ENCODE data around the gene OR2B3. TPM values are rescaled to one million over a fixed set of nuclear protein-coding genes. Genes with fewer than 3 reads are reported as not detected.

Gene OR2B3
- total RNA-seq, 1 donor from 2014 or later, result not detected

GRCh38 chr6:29107758-29108157 lies 20.6 kb upstream of the OR2B3 start, which contains the start of gene OR2J3:
TSS of gene OR2J3 (plus strand) at chr6:29108058. CDS start at chr6:29111891, 3,833 bp downstream.
- no peaks in the 10 kb centered on the region for H3K4me1 Mint-ChIP-seq (ENCODE audit: low read depth)
- no peaks in the 10 kb centered on the region for H3K36me3 Mint-ChIP-seq (ENCODE audit: low read depth)
- H3K4me3 Mint-ChIP-seq (ENCODE audit: unreplicated experiment), result no peak within 1 kb of the TSS
- DNase-seq (ENCODE audit: low spot score), result no peak
- no peak for TF ChIP-seq CTCF (IDR thresholded peaks at IDR 0.05)
- H3K9me3 Mint-ChIP-seq (ENCODE audit: low read depth), result peaks cover 4% of the 10 kb centered on the region
- H3K27me3 Mint-ChIP-seq (ENCODE audit: low read depth), result peaks cover 14% of the 10 kb centered on the region
- H3K27ac Mint-ChIP-seq (ENCODE audit: unreplicated experiment), result no peak within 1 kb of the TSS

GRCh38 chr6:29099190-29099589 lies 12.1 kb upstream of the OR2B3 start, which contains the start of gene OR2J1:
TSS of gene OR2J1 (plus strand) at chr6:29099490. CDS start at chr6:29100943, 1,453 bp downstream.
- Mint-ChIP-seq H3K9me3 (ENCODE audit: low read depth) (peaks cover 4% of the 10 kb centered on the region), H3K4me1 (ENCODE audit: low read depth) (no peaks in the 10 kb centered on the region), H3K4me3 (ENCODE audit: unreplicated experiment) (no peak within 1 kb of the TSS), H3K27me3 (ENCODE audit: low read depth) (peaks cover 25% of the 10 kb centered on the region), H3K27ac (ENCODE audit: unreplicated experiment) (no peak within 1 kb of the TSS), H3K36me3 (ENCODE audit: low read depth) (no peaks in the 10 kb centered on the region)
- TF ChIP-seq CTCF (IDR thresholded peaks at IDR 0.05), result no peak
- DNase-seq (ENCODE audit: low spot score), result no peak

GRCh38 chr6:29097803-29098202 lies 10.7 kb upstream of the OR2B3 start:
- no peaks in the 10 kb centered on the region for H3K4me1 Mint-ChIP-seq (ENCODE audit: low read depth)
- no peaks in the 10 kb centered on the region for H3K36me3 Mint-ChIP-seq (ENCODE audit: low read depth)
- DNase-seq (ENCODE audit: low spot score), result no peak
- no peak overlapping the region for H3K27ac Mint-ChIP-seq (ENCODE audit: unreplicated experiment)
- no peaks in the 10 kb centered on the region for H3K9me3 Mint-ChIP-seq (ENCODE audit: low read depth)
- peaks cover 27% of the 10 kb centered on the region for H3K27me3 Mint-ChIP-seq (ENCODE audit: low read depth)
- H3K4me3 Mint-ChIP-seq (ENCODE audit: unreplicated experiment), result no peak overlapping the region
- TF ChIP-seq CTCF (IDR thresholded peaks at IDR 0.05), result no peak

- no peaks in the 10 kb centered on the region for H3K9me3 Mint-ChIP-seq (ENCODE audit: low read depth)
- no peak for DNase-seq (ENCODE audit: low spot score)
- H3K36me3 Mint-ChIP-seq (ENCODE audit: low read depth), result no peaks in the 10 kb centered on the region
- H3K27ac Mint-ChIP-seq (ENCODE audit: unreplicated experiment), result no peak overlapping the region
- H3K4me1 Mint-ChIP-seq (ENCODE audit: low read depth), result no peaks in the 10 kb centered on the region
- TF ChIP-seq CTCF (IDR thresholded peaks at IDR 0.05), result no peak
- no peak overlapping the region for H3K4me3 Mint-ChIP-seq (ENCODE audit: unreplicated experiment)
- peaks cover 16% of the 10 kb centered on the region for H3K27me3 Mint-ChIP-seq (ENCODE audit: low read depth)
Observed at GRCh38 chr6:29092957-29093356, 5.8 kb upstream of the OR2B3 start.

- H3K4me3 Mint-ChIP-seq (ENCODE audit: unreplicated experiment), result no peak overlapping the region
- H3K27me3 Mint-ChIP-seq (ENCODE audit: low read depth), result no peaks in the 10 kb centered on the region
- H3K36me3 Mint-ChIP-seq (ENCODE audit: low read depth), result no peaks in the 10 kb centered on the region
- H3K9me3 Mint-ChIP-seq (ENCODE audit: low read depth), result no peaks in the 10 kb centered on the region
- TF ChIP-seq CTCF (IDR thresholded peaks at IDR 0.05), result no peak
- no peak overlapping the region for H3K27ac Mint-ChIP-seq (ENCODE audit: unreplicated experiment)
- no peak for DNase-seq (ENCODE audit: low spot score)
- H3K4me1 Mint-ChIP-seq (ENCODE audit: low read depth), result no peaks in the 10 kb centered on the region
Observed at GRCh38 chr6:29082457-29082856, 4.7 kb downstream of the OR2B3 start.
